K562 (cell line): Measurements from ENCODE around the gene ERAL1. TPM values are rescaled to one million over a fixed set of nuclear protein-coding genes. Genes with fewer than 3 reads are reported as not detected.

Source experiments
- CBX1 ChIP-seq: sonication (generic); IDR thresholded peaks from 2 replicates; pipeline ENCODE4 v1.6.1; 2016; ENCODE audit warnings: antibody characterized with exemption, low read depth, mild to moderate bottlenecking
- CEBPG ChIP-seq, 3 experiments: fragments of 200-800 bp in 1 of 3; sonication (Bioruptor generic) in 1 of 3; sonication (generic) in 1 of 3; formaldehyde crosslinking in 1 of 3; IDR thresholded peaks in 2 of 3; conservative IDR thresholded peaks in 1 of 3; 2 replicates each; pipeline versions ENCODE4 v1.6.1 to v1.8.0; 2016 to 2022; ENCODE audit warnings: missing compliant biosample characterization in 2 of 3, missing genetic modification characterization in 2 of 3, mild to moderate bottlenecking in 1 of 3, missing genetic modification reagents in 1 of 3
- COPS2 ChIP-seq: fragments of 450-650 bp; conservative IDR thresholded peaks from 2 replicates; pipeline ENCODE4 v1.6.1; 2016; ENCODE audit warnings: mild to moderate bottlenecking, moderate library complexity
- FIP1L1 ChIP-seq: fragments of 200-400 bp; formaldehyde crosslinking; IDR thresholded peaks from 2 replicates; pipeline ENCODE4 v1.6.1; 2018; ENCODE audit warnings: mild to moderate bottlenecking, low read depth, low read length; ENCODE audit not compliant: poor library complexity, severe bottlenecking
- GATAD2A ChIP-seq: fragments of 450-650 bp; IDR thresholded peaks from 2 replicates; pipeline ENCODE4 v1.6.1; 2017
- HNRNPK ChIP-seq: fragments of 200-400 bp; formaldehyde crosslinking; IDR thresholded peaks from one replicate; pipeline ENCODE4 v1.6.1; 2018; ENCODE audit warnings: mild to moderate bottlenecking, low read depth, low read length; ENCODE audit not compliant: poor library complexity, severe bottlenecking
- ZNF133 ChIP-seq: fragments of 250-450 bp; sonication (Bioruptor Pico); IDR thresholded peaks from 2 replicates; pipeline ENCODE4 v1.4.0; 2020; ENCODE audit warnings: mild to moderate bottlenecking
- ZNF384 ChIP-seq: IDR thresholded peaks from 2 replicates; pipeline ENCODE4 v1.6.1; 2012; ENCODE audit warnings: low read depth, low read length, improper control_type of control experiment
- ZNF41 ChIP-seq: fragments of 250-450 bp; sonication (Bioruptor Pico); conservative IDR thresholded peaks from 2 replicates; pipeline ENCODE4 v1.4.0; 2020; ENCODE audit warnings: mild to moderate bottlenecking
- polyA plus RNA-seq, 8 experiments: library from polyadenylated mRNA; depleted of rRNA in 4 of 8; stranded (reverse) in 5 of 8; unstranded in 3 of 8; fragments of >200 nt; fragmentation: Nextera tagmentation in 2 of 8; fragmentation: Illumina TruSeq in 1 of 8; extraction: Ambion mirVana in 2 of 8; extraction: Trizol in 1 of 8; gene quantifications; 2 replicates each; pipeline versions ENCODE4 v1.2.1 to v1.2.3, GENCODE V29; 2011 to 2014; ENCODE audit warnings: inconsistent platforms in 1 of 8, missing spikeins in 1 of 8
- total RNA-seq, 7 experiments: library from RNA; depleted of rRNA in 6 of 7; stranded (reverse); fragments of >200 nt in 6 of 7; fragmentation: Illumina TruSeq in 2 of 7; extraction: Trizol in 2 of 7; gene quantifications; 2 replicates each; pipeline versions ENCODE4 v1.2.1 to v1.2.3, GENCODE V29; 2011 to 2021; ENCODE audit warnings: low replicate concordance in 1 of 7
- TF ChIP-seq, protein P1 (sequence below): sonication (generic); formaldehyde crosslinking; IDR thresholded peaks from 2 replicates; pipeline ENCODE4 v1.4.0; 2020; ENCODE audit warnings: mild to moderate bottlenecking, missing genetic modification reagents

ERAL1 gene
- total and polyA plus RNA-seq, 9 of the 15 experiments (the other 6 are each of a cell fraction or from before 2014, with no cell fraction given), result 37.5 to 351 (median 106) TPM

DNA sequence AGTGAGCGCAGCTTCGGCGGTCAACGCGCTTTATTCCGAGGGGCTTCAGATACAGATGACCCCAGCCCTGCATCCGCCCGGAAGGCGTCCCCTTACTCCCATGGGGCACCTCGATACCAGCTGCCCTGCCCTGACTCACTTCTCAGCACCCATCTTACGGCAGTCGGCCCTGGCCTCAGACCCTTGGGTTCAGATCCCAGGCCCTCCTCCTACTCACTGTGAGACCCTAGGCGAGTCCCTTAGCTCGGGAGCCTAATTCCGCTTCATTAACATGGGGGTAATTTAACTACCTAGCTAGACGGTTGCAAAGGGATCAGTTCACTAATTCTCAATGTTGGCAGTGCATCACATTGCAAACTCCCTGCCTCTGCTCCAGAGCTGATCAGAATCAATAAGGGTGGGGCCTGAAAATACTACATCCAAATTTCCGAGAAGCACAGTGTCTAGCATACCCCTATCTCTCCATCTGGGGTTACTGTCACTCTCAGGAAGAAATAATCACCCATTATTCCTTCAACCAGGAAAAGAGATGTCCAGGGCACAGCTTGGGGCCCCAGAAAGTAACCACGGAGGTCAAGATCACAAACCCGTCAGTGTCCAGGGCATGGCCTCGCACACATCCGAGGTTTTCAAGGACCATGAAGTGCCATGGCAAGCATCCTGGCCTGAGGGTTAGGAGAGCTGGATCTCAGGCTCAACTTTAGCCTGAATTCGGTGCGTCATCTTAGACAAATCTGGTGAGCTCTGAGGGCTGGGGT is 43.1 kb downstream of the ERAL1 start (continued):
- TF ChIP-seq COPS2 (no peak), HNRNPK (no peak), ZNF384 (no peak), ZNF41 (CRISPR knock-in tag) (no peak), FIP1L1 (no peak), CBX1 (no peak), ZNF133 (CRISPR knock-in tag) (0 out of 2 replicates have a peak, but pooled peaks have one; percentile 56), GATAD2A (0 out of 2 replicates have a peak, but pooled peaks have one; percentile 4), CEBPG (CRISPR knock-in tag; IDR thresholded peaks at IDR 0.05) (no peak), CEBPG (tag; conservative IDR thresholded peaks at IDR 0.05 in 1 of 2, IDR thresholded peaks at IDR 0.05 in 1 of 2) (no peak)
- TF ChIP-seq, protein P1, sequence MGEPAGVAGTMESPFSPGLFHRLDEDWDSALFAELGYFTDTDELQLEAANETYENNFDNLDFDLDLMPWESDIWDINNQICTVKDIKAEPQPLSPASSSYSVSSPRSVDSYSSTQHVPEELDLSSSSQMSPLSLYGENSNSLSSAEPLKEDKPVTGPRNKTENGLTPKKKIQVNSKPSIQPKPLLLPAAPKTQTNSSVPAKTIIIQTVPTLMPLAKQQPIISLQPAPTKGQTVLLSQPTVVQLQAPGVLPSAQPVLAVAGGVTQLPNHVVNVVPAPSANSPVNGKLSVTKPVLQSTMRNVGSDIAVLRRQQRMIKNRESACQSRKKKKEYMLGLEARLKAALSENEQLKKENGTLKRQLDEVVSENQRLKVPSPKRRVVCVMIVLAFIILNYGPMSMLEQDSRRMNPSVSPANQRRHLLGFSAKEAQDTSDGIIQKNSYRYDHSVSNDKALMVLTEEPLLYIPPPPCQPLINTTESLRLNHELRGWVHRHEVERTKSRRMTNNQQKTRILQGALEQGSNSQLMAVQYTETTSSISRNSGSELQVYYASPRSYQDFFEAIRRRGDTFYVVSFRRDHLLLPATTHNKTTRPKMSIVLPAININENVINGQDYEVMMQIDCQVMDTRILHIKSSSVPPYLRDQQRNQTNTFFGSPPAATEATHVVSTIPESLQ (CRISPR knock-in tag), result 0 out of 2 replicates have a peak, but pooled peaks have one; percentile 24
